Skeletal muscle satellite cell (primary cell): Measurements from ENCODE around the gene MZT1.
"Not testable (repeated sequence)": the region's sequence is repeated elsewhere in the genome, so short reads cannot be mapped to it uniquely, and the experiment has no call there.

Experiments used
- H3K27me3 ChIP-seq: 2 replicates; pipeline ENCODE4 v1.7.0; 2013; ENCODE audit warnings: low read length; ENCODE audit not compliant: control insufficient read depth, insufficient read depth
- H3K36me3 ChIP-seq: 2 replicates; pipeline ENCODE4 v1.7.0; 2013; ENCODE audit warnings: mild to moderate bottlenecking, control low read depth, low read length; ENCODE audit not compliant: insufficient read depth
- H3K4me1 ChIP-seq: 2 replicates; pipeline ENCODE4 v1.7.0; 2013; ENCODE audit warnings: low read length; ENCODE audit not compliant: control insufficient read depth, insufficient read depth
- H3K4me2 ChIP-seq: 2 replicates; pipeline ENCODE4 v1.7.0; 2013; ENCODE audit warnings: mild to moderate bottlenecking, low read length
- H3K4me3 ChIP-seq: 2 replicates; pipeline ENCODE4 v1.7.0; 2013; ENCODE audit warnings: low read length
- H3K9ac ChIP-seq: 2 replicates; pipeline ENCODE4 v1.7.0; 2013; ENCODE audit warnings: mild to moderate bottlenecking, low read depth, low read length, moderate library complexity
- H3K9me3 ChIP-seq: replicated peaks from 2 replicates; pipeline ENCODE4 v1.7.0; 2013; ENCODE audit warnings: mild to moderate bottlenecking, control low read depth, low read length

Gene MZT1

GRCh38 chr13:72726726-72727416, 558 bp downstream of the MZT1 start:
- Histone ChIP-seq H3K9me3 (no peaks in the 10 kb centered on the region), H3K27me3 (no peaks in the 10 kb centered on the region), H3K9ac (peak overlapping the region; percentile 93), H3K36me3 (no peaks in the 10 kb centered on the region), H3K4me3 (peak overlapping the region; percentile 95), H3K4me1 (peaks cover 8% of the 10 kb centered on the region), H3K4me2 (peak overlapping the region; percentile 84)

DNA sequence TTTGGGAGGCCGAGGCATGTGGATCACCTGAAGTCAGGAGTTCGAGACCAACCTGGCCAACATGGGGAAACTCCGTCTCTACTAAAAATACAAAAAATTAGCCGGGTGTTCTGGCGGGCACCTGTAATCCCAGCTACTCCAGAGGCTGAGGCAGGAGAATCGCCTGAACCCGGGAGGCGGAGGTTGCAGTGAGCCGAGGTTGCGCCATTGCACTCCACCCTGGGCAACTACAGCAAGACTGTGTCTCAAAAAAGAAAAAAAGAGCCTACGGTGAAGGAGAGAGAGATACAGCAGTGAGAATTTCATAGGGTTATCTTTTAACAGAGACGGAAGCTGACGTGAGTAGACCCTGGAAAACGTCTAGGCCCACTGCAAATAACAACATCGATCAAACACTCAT, 1.2 kb downstream of the MZT1 start:
- Histone ChIP-seq H3K4me3 (peak overlapping the region; percentile 95), H3K4me2 (peak overlapping the region; percentile 84), H3K9ac (peak overlapping the region; percentile 93)
- H3K9me3 ChIP-seq, H3K36me3 ChIP-seq, H3K27me3 ChIP-seq, H3K4me1 ChIP-seq: not testable (repeated sequence)

DNA sequence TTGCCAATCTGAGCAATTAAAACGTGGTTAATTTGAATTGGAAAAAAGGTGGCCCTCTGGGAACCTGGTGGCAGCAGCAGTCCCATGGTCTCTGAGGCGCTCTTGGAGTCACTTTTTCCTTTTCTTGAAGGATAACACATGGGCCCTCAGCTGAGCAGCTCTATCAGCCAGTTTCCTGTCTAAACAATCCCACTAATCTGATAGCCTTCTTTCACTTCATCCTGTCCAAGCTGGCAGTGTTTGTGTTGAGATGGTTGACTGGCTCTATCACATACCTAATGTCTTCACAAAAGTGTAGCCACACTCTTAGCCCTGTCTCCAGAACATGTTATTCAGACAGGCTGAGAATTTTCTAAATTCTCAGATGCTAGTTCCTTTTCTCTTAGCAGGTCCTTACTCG, 10.7 kb downstream of the MZT1 start:
- no peaks in the 10 kb centered on the region for H3K4me1 ChIP-seq
- no peaks in the 10 kb centered on the region for H3K9me3 ChIP-seq
- no peak overlapping the region for H3K9ac ChIP-seq
- no peak overlapping the region for H3K4me3 ChIP-seq
- H3K4me2 ChIP-seq: no peak overlapping the region
- peaks cover 41% of the 10 kb centered on the region for H3K36me3 ChIP-seq
- H3K27me3 ChIP-seq: no peaks in the 10 kb centered on the region

DNA sequence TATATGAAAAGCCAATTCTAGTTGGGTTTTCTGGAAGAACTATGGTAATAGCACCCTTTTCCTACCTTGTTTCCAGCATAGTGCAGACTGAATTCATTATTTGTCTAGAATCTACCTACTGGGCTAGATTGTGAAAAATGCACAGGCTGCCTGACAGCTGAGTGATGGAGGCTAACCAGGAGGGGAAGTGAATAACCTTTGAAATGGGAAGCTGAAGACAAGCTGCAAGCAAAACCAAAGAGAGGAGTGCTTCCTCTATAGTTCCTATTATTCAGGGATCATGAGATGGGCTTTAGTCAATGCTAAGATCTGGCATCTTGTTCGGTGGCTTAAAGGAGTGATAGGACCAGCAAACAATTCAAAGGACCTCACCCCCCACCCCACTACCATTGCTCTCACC, 26.9 kb downstream of the MZT1 start:
- H3K27me3 ChIP-seq: no peaks in the 10 kb centered on the region
- H3K4me2 ChIP-seq: no peak overlapping the region
- no peaks in the 10 kb centered on the region for H3K36me3 ChIP-seq
- no peaks in the 10 kb centered on the region for H3K9me3 ChIP-seq
- no peaks in the 10 kb centered on the region for H3K4me1 ChIP-seq
- no peak overlapping the region for H3K9ac ChIP-seq
- H3K4me3 ChIP-seq: no peak overlapping the region

- H3K4me1 ChIP-seq: no peaks in the 10 kb centered on the region
- no peak overlapping the region for H3K4me3 ChIP-seq
- H3K27me3 ChIP-seq: peaks cover 3% of the 10 kb centered on the region
- H3K9ac ChIP-seq: no peak overlapping the region
- H3K36me3 ChIP-seq: no peaks in the 10 kb centered on the region
- no peaks in the 10 kb centered on the region for H3K9me3 ChIP-seq
- H3K4me2 ChIP-seq: no peak overlapping the region
Measured at GRCh38 chr13:72698164-72698563, 29.3 kb downstream of the MZT1 start.

DNA sequence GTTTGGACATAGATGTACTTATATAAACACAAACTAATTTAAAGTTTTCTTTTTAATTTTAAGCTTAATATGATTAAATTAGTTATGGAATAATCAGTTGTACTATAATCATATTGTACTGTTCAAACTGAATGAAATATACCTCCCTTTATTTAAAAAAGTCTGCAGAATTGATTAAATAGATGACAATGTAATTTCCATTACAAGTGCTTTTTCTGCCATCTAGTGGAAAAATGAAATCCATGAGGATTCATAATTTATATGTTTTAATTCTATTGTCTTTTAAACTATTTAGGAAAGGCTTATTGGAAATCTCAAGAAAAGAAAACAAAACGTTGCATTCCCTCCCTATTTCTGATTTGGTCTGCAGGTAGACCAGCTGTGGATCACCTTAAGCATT, 30.9 kb downstream of the MZT1 start:
- Histone ChIP-seq H3K27me3 (peaks cover 3% of the 10 kb centered on the region), H3K4me3 (no peak overlapping the region), H3K9ac (no peak overlapping the region), H3K36me3 (no peaks in the 10 kb centered on the region), H3K9me3 (no peaks in the 10 kb centered on the region), H3K4me1 (no peaks in the 10 kb centered on the region), H3K4me2 (no peak overlapping the region)

DNA sequence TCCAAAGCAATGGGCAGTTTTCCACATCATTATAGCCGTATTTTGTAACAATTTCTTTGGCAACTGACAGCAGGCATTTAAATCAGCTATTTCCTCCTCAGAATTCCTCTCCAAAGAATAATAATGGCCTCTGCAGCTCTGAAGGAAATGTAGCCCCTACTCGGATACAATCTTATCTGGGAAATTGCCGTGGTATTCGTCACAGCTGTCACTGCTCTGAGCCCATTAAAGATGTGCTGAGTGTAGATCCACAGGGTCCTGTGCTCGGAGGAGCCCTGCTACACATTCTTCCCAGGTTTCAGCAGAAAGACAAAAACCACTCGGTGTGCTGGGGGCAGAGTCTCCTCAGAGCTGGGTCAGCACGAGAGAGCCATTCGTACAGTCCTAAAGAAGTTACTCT, 33.1 kb downstream of the MZT1 start:
- H3K36me3 ChIP-seq: no peaks in the 10 kb centered on the region
- H3K4me3 ChIP-seq: no peak overlapping the region
- no peak overlapping the region for H3K4me2 ChIP-seq
- H3K27me3 ChIP-seq: peaks cover 8% of the 10 kb centered on the region
- no peak overlapping the region for H3K9ac ChIP-seq
- no peaks in the 10 kb centered on the region for H3K4me1 ChIP-seq
- no peaks in the 10 kb centered on the region for H3K9me3 ChIP-seq

DNA sequence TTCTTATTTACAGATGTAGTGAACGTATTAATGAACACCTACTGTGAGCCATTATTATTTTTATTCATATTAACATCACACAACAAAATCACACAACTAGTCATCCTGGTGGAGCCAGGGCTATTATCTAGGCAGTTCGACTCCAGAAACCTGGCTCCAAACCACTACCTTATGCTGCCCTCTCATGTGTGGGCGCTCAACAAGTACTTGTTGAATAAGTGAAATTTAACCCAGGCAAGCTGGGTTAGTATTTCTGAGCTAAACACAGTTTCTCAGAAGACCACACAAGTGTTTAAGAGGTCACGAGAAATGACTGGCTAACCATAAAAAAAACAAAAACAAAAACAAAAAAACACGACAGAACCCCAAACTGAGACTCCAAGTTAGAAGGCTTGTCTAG, 33.6 kb downstream of the MZT1 start:
- H3K4me2 ChIP-seq: no peak overlapping the region
- no peak overlapping the region for H3K4me3 ChIP-seq
- H3K4me1 ChIP-seq: no peaks in the 10 kb centered on the region
- no peaks in the 10 kb centered on the region for H3K36me3 ChIP-seq
- no peaks in the 10 kb centered on the region for H3K9me3 ChIP-seq
- peaks cover 8% of the 10 kb centered on the region for H3K27me3 ChIP-seq
- no peak overlapping the region for H3K9ac ChIP-seq

GRCh38 chr13:72692884-72693514, 34.4 kb downstream of the MZT1 start:
- H3K4me2 ChIP-seq: no peak overlapping the region
- no peaks in the 10 kb centered on the region for H3K4me1 ChIP-seq
- no peaks in the 10 kb centered on the region for H3K36me3 ChIP-seq

GRCh38 chr13:72689181-72689696, 38.2 kb downstream of the MZT1 start:
- H3K4me3 ChIP-seq: no peak overlapping the region

More at GRCh38 chr13:72692884-72693514, 34.4 kb downstream of the MZT1 start:
- H3K9me3 ChIP-seq: no peaks in the 10 kb centered on the region
- H3K9ac ChIP-seq: no peak overlapping the region
- H3K4me3 ChIP-seq: no peak overlapping the region
- H3K27me3 ChIP-seq: peaks cover 8% of the 10 kb centered on the region

DNA sequence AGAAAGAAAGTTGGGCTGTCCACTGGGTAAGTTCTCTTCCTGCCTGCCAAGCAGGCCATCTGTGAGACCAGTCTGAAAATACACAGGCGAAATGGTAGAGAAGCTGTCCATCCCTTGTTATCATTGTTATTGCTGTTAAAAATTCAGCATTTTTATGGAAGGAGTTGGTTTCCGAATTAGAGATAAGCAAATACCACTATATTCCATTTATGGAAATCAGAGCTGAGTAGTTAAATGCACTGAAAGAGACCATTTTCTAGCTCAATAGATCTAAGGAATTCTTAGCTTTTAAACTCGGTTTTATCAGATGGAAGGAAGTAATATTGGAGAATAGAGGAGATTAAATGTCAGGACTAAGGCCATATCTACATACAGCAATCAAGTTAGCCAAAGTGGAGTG, 40.7 kb downstream of the MZT1 start:
- H3K9me3 ChIP-seq: no peaks in the 10 kb centered on the region
- H3K36me3 ChIP-seq: no peaks in the 10 kb centered on the region
- H3K4me2 ChIP-seq: no peak overlapping the region
- H3K27me3 ChIP-seq: peaks cover 12% of the 10 kb centered on the region
- H3K4me3 ChIP-seq: no peak overlapping the region
- no peaks in the 10 kb centered on the region for H3K4me1 ChIP-seq
- no peak overlapping the region for H3K9ac ChIP-seq

More at GRCh38 chr13:72689181-72689696, 38.2 kb downstream of the MZT1 start:
- Histone ChIP-seq H3K9ac (no peak overlapping the region), H3K4me2 (no peak overlapping the region), H3K36me3 (no peaks in the 10 kb centered on the region), H3K27me3 (peaks cover 5% of the 10 kb centered on the region), H3K4me1 (no peaks in the 10 kb centered on the region), H3K9me3 (no peaks in the 10 kb centered on the region)

- no peak overlapping the region for H3K4me2 ChIP-seq
- H3K36me3 ChIP-seq: no peaks in the 10 kb centered on the region
- no peak overlapping the region for H3K4me3 ChIP-seq
- no peaks in the 10 kb centered on the region for H3K4me1 ChIP-seq
- H3K27me3 ChIP-seq: peaks cover 9% of the 10 kb centered on the region
- no peaks in the 10 kb centered on the region for H3K9me3 ChIP-seq
- H3K9ac ChIP-seq: no peak overlapping the region
Measured at GRCh38 chr13:72680353-72680752, 47.1 kb downstream of the MZT1 start.
